Panc1 (cell line): ENCODE measurements around the gene EIPR1.

Experiments used
- CTCF ChIP-seq: fragments of 450-650 bp; IDR thresholded peaks from 2 replicates; pipeline ENCODE4 v1.5.1; 2017; ENCODE audit warnings: mild to moderate bottlenecking
- POLR2AphosphoS5 ChIP-seq: IDR thresholded peaks from 2 replicates; pipeline ENCODE4 v1.6.1; 2012; ENCODE audit warnings: mild to moderate bottlenecking, low read depth, low read length, moderate library complexity
- REST ChIP-seq, 2 experiments: IDR thresholded peaks; 2 replicates each; pipeline ENCODE4 v1.6.1; 2011 to 2012; ENCODE audit warnings: low read depth in 2 of 2, control low read depth in 1 of 2, low read length in 1 of 2, mild to moderate bottlenecking in 1 of 2, moderate library complexity in 1 of 2; ENCODE audit not compliant: insufficient read depth in 1 of 2
- TCF7L2 ChIP-seq: IDR thresholded peaks from 2 replicates; pipeline ENCODE4 v1.6.1; 2011; ENCODE audit warnings: mild to moderate bottlenecking, low read depth, low read length, inconsistent platforms

- no peak for TF ChIP-seq POLR2AphosphoS5
- TF ChIP-seq CTCF: no peak
- TF ChIP-seq REST (IDR thresholded peaks at IDR 0.05; ENCODE audit: insufficient read depth in 1 of 2, low read depth in 2 of 2, low read length in 1 of 2): no peak
- TF ChIP-seq TCF7L2: no peak
Observed at GRCh38 chr2:3387644-3388411, 10.2 kb upstream of the EIPR1 start.
